B cell (primary cell): ENCODE data around the gene ANKRD65. TPM values are rescaled to one million over a fixed set of nuclear protein-coding genes. Genes with fewer than 3 reads are reported as not detected.
"Not testable (repeated sequence)": the region's sequence is repeated elsewhere in the genome, so short reads cannot be mapped to it uniquely, and the experiment has no call there.

ENCODE experiments used
- ATAC-seq: fragments of 200-7000 bp; cut with Tn5 transposase; one replicate; pipeline ENCODE4 v1.10.0; 2021; ENCODE audit warnings: low read depth, mild to moderate bottlenecking, moderate number of reproducible peaks, moderate library complexity
- CTCF ChIA-PET: fragments of 350-600 bp; sonication (Branson Sonifier 250); formaldehyde crosslinking; loops from one replicate; lab custom pipeline; 2021; ENCODE audit warnings: antibody characterized with exemption, inconsistent platforms; lab: Charles Lee
- POLR2A ChIA-PET: fragments of 350-600 bp; sonication (Branson Sonifier 250); formaldehyde crosslinking; loops from one replicate; lab custom pipeline; 2021; ENCODE audit warnings: antibody characterized with exemption; lab: Charles Lee
- DNase-seq: peaks from one replicate; pipeline ENCODE4 v3.0.0; 2013
- H2AFZ ChIP-seq: 2 replicates; pipeline ENCODE4 v1.6.1; 2012; ENCODE audit warnings: mild to moderate bottlenecking, low read depth, low read length; ENCODE audit not compliant: insufficient read depth, poor library complexity, severe bottlenecking
- H3K27ac ChIP-seq, 2 donors: 1 replicate in 1 of 2; 2 replicates in 1 of 2; pipeline ENCODE4 v1.5.1; 2012 to 2013; ENCODE audit warnings: low read length in 2 of 2, mild to moderate bottlenecking in 2 of 2, moderate library complexity in 1 of 2
- H3K27me3 ChIP-seq, 4 experiments: fragments of 200-600 bp in 1 of 4; sonication (generic) in 1 of 4; replicated peaks in 1 of 4; 1 replicate in 2 of 4; 2 replicates in 2 of 4; pipeline versions ENCODE4 v1.6.1 to v1.7.0; 2013 to 2016; ENCODE audit warnings: low read length in 3 of 4, mild to moderate bottlenecking in 2 of 4, mixed read lengths in 1 of 4, moderate library complexity in 1 of 4; ENCODE audit not compliant: insufficient read depth in 4 of 4, control insufficient read depth in 3 of 4; ENCODE audit errors: control extremely low read depth in 1 of 4
- H3K36me3 ChIP-seq, 2 experiments: replicated peaks in 1 of 2; 1 replicate in 1 of 2; 2 replicates in 1 of 2; pipeline versions ENCODE4 v1.6.1 to v1.7.1; 2013; ENCODE audit warnings: low read length in 1 of 2; ENCODE audit not compliant: insufficient read depth in 2 of 2, control insufficient read depth in 1 of 2; ENCODE audit errors: control extremely low read depth in 1 of 2, extremely low read depth in 1 of 2
- H3K4me1 ChIP-seq, 2 donors: fragments of 200-600 bp in 1 of 2; sonication (generic) in 1 of 2; 1 replicate in 1 of 2; 2 replicates in 1 of 2; pipeline versions ENCODE4 v1.5.1 to v1.6.1; 2013 to 2017; ENCODE audit warnings: low read length in 2 of 2; ENCODE audit not compliant: control insufficient read depth in 2 of 2, insufficient read depth in 2 of 2
- H3K4me2 ChIP-seq: replicated peaks from 2 replicates; pipeline ENCODE3; 2012; ENCODE audit warnings: mild to moderate bottlenecking, low read depth, low read length; ENCODE audit not compliant: poor library complexity, severe bottlenecking
- H3K4me3 ChIP-seq, 5 experiments: fragments of 200-600 bp in 1 of 5; sonication (generic) in 1 of 5; 1 replicate in 3 of 5; 2 replicates in 2 of 5; pipeline versions ENCODE4 v1.5.1 to v1.7.0; 2011 to 2016; ENCODE audit warnings: low read length in 4 of 5, mild to moderate bottlenecking in 4 of 5, low read depth in 2 of 5, control low read depth in 1 of 5, moderate library complexity in 1 of 5; ENCODE audit not compliant: insufficient read depth in 1 of 5; ENCODE audit errors: control extremely low read depth in 1 of 5, extremely low read depth in 1 of 5
- H3K79me2 ChIP-seq: fragments of 200-600 bp; sonication (generic); one replicate; pipeline ENCODE4 v1.6.0; 2016; ENCODE audit warnings: low read length; ENCODE audit not compliant: control insufficient read depth, insufficient read depth
- H3K9ac ChIP-seq: fragments of 200-600 bp; sonication (generic); 2 replicates; pipeline ENCODE4 v1.6.1; 2017; ENCODE audit warnings: mild to moderate bottlenecking, low read length, moderate library complexity
- H3K9me3 ChIP-seq, 3 donors: one replicate each; pipeline versions ENCODE4 v1.6.1 to v1.7.1; 2013; ENCODE audit warnings: low read length in 2 of 3; ENCODE audit not compliant: control insufficient read depth in 2 of 3, insufficient read depth in 1 of 3; ENCODE audit errors: control extremely low read depth in 1 of 3
- H4K20me1 ChIP-seq: 2 replicates; pipeline ENCODE4 v1.6.0; 2012; ENCODE audit warnings: mild to moderate bottlenecking, low read length; ENCODE audit not compliant: insufficient read depth, control insufficient read depth, poor library complexity, severe bottlenecking
- H3K27ac Mint-ChIP-seq: one replicate; pipeline ENCODE4 v1.8.0; 2021; ENCODE audit warnings: mixed read lengths
- H3K27me3 Mint-ChIP-seq: one replicate; pipeline ENCODE4 v1.8.0; 2021; ENCODE audit warnings: mixed read lengths
- H3K4me1 Mint-ChIP-seq: one replicate; pipeline ENCODE4 v1.8.0; 2021; ENCODE audit warnings: mixed read lengths
- H3K4me3 Mint-ChIP-seq: one replicate; pipeline ENCODE4 v1.8.0; 2021; ENCODE audit warnings: mixed read lengths
- H3K9me3 Mint-ChIP-seq: one replicate; pipeline ENCODE4 v1.8.0; 2022; ENCODE audit warnings: mixed read lengths; ENCODE audit not compliant: insufficient read depth
- CTCF ChIP-seq: fragments of 200-600 bp; IDR thresholded peaks from one replicate; pipeline ENCODE4 v1.8.0; 2022; ENCODE audit warnings: antibody characterized with exemption, mild to moderate bottlenecking
- EZH2 ChIP-seq: IDR thresholded peaks from 2 replicates; pipeline ENCODE4 v1.6.1; 2012; ENCODE audit warnings: borderline replicate concordance, low read depth, mild to moderate bottlenecking, moderate library complexity, low read length; ENCODE audit not compliant: insufficient read depth, poor library complexity, severe bottlenecking
- WGBS: methylation state at CpG from one replicate; pipeline ENCODE4 v1.1.5; 2013; ENCODE audit warnings: missing lambda C conversion rate; ENCODE audit not compliant: insufficient coverage; 5-methylcytosine and 5-hydroxymethylcytosine counted together
- intact Hi-C: fragments of 100-400 bp; cut with micrococcal nuclease; formaldehyde crosslinking; loops from one replicate; pipeline ENCODE4 v1.10.0; 2022
- polyA plus RNA-seq: library from polyadenylated mRNA; depleted of rRNA; stranded (reverse); fragments of >200 nt; gene quantifications from 2 replicates; pipeline ENCODE4 v1.2.3, GENCODE V29; 2012
- total RNA-seq, 2 donors: library from RNA; stranded (reverse); fragments of 120-200 nt in 1 of 2; gene quantifications; 1 replicate in 1 of 2; 2 replicates in 1 of 2; pipeline versions ENCODE4 v1.2.3 to v1.2.4, GENCODE V29; 2013 to 2022

ANKRD65 gene
- total and polyA plus RNA-seq, 2 donors (not counting 1 experiment from before 2014, with no cell fraction given) = 0.12 TPM; not detected in 1

- Mint-ChIP-seq H3K4me3 (no peak overlapping the region), H3K9me3 (no peaks in the 10 kb centered on the region), H3K4me1 (peaks cover 2% of the 10 kb centered on the region), H3K27ac (peak overlapping the region; percentile 46), H3K27me3 (no peaks in the 10 kb centered on the region)
- TF ChIP-seq CTCF (no peak), EZH2 (no peak)
- WGBS = 46% methylated on average over 27 of the region's 27 CpGs
- no peak overlapping the region for H3K27ac ChIP-seq
- ChIA-PET POLR2A (no interaction called here), CTCF (no interaction called here)
- DNase-seq (no peak), ATAC-seq (no peak)
- H3K79me2 ChIP-seq = no peaks in the 10 kb centered on the region
- H2AFZ ChIP-seq = no peak overlapping the region
- H3K4me1 ChIP-seq = peaks cover 0 to 12% of the 10 kb centered on the region in 2 donors
- H3K4me2 ChIP-seq = no peak overlapping the region
- intact Hi-C loops = no loop called here
- H3K36me3 ChIP-seq = no peaks in the 10 kb centered on the region
- H3K9ac ChIP-seq = no peak overlapping the region
- peaks cover 0 to 4% (median 0%) of the 10 kb centered on the region in 3 donors for H3K9me3 ChIP-seq
- no peaks in the 10 kb centered on the region for H4K20me1 ChIP-seq
- H3K27me3 ChIP-seq = peaks cover 0 to 16% (median 0%) of the 10 kb centered on the region in 4 experiments
- H3K4me3 ChIP-seq = no peak overlapping the region
These were observed 39.6 kb upstream of the ANKRD65 start for GRCh38 chr1:1460540-1461130.

GRCh38 chr1:1459711-1460110 lies 38.6 kb upstream of the ANKRD65 start:
- H3K27ac Mint-ChIP-seq, H4K20me1 ChIP-seq, H3K4me3 Mint-ChIP-seq, H3K9ac ChIP-seq, H3K27ac ChIP-seq, H3K4me3 ChIP-seq, CTCF ChIA-PET, H3K4me2 ChIP-seq, ATAC-seq, H2AFZ ChIP-seq, intact Hi-C loops, H3K36me3 ChIP-seq, H3K9me3 Mint-ChIP-seq, H3K79me2 ChIP-seq, H3K27me3 Mint-ChIP-seq, POLR2A ChIA-PET, H3K9me3 ChIP-seq, DNase-seq, H3K4me1 Mint-ChIP-seq: not testable (repeated sequence)
- 99% methylated on average over 9 of the region's 14 CpGs for WGBS
- Histone ChIP-seq H3K27me3 (peaks cover 0 to 16% (median 0%) of the 10 kb centered on the region in 4 experiments), H3K4me1 (peaks cover 0 to 12% of the 10 kb centered on the region in 2 donors)

- H3K9ac ChIP-seq, H3K79me2 ChIP-seq, H2AFZ ChIP-seq, intact Hi-C loops, H3K27me3 Mint-ChIP-seq, H3K4me2 ChIP-seq, H3K27ac ChIP-seq, H3K27ac Mint-ChIP-seq, H3K4me3 Mint-ChIP-seq, H3K9me3 Mint-ChIP-seq, CTCF ChIA-PET, H3K36me3 ChIP-seq, H3K9me3 ChIP-seq, H3K4me1 Mint-ChIP-seq, ATAC-seq, H3K4me3 ChIP-seq, H4K20me1 ChIP-seq, DNase-seq: not testable (repeated sequence)
- H3K27me3 ChIP-seq = peaks cover 0 to 16% (median 0%) of the 10 kb centered on the region in 4 experiments
- peaks cover 0 to 12% of the 10 kb centered on the region in 2 donors for H3K4me1 ChIP-seq
- POLR2A ChIA-PET = interaction anchor here (0.7 kb wide), 1 partner anchor 97 kb away, joined by 3 read pairs; no protein-coding TSS in a partner anchor
- 90% methylated on average over 5 of the region's 19 CpGs for WGBS
These were observed 38.1 kb upstream of the ANKRD65 start for GRCh38 chr1:1459156-1459555.
